Loucy (cell line): ENCODE measurements around the gene PABPN1L.

Source experiments
- H2AFZ ChIP-seq: fragments of 200-600 bp; sonication (generic); 2 replicates; pipeline ENCODE4 v1.6.0; 2016; ENCODE audit warnings: antibody characterized with exemption, mild to moderate bottlenecking, low read length, moderate library complexity
- H3F3A ChIP-seq: fragments of 200-600 bp; 2 replicates; pipeline ENCODE4 v1.6.0; 2016; ENCODE audit warnings: antibody characterized with exemption, low read depth, mild to moderate bottlenecking
- H3K27me3 ChIP-seq: fragments of 200-600 bp; sonication (generic); 2 replicates; pipeline ENCODE4 v1.6.1; 2014; ENCODE audit warnings: low read length, mild to moderate bottlenecking; ENCODE audit not compliant: insufficient read depth, poor library complexity, severe bottlenecking
- H3K36me3 ChIP-seq: fragments of 200-600 bp; sonication (generic); 2 replicates; pipeline ENCODE4 v1.6.1; 2016; ENCODE audit warnings: low read length; ENCODE audit not compliant: insufficient read depth
- H3K4me1 ChIP-seq: fragments of 200-600 bp; sonication (generic); 2 replicates; pipeline ENCODE4 v1.5.1; 2014; ENCODE audit warnings: low read length, mild to moderate bottlenecking; ENCODE audit not compliant: insufficient read depth, poor library complexity, severe bottlenecking
- H3K4me2 ChIP-seq: fragments of 200-600 bp; sonication (generic); 2 replicates; pipeline ENCODE4 v1.6.0; 2014; ENCODE audit warnings: antibody characterized with exemption, low read length, low read depth, mild to moderate bottlenecking; ENCODE audit not compliant: poor library complexity, severe bottlenecking
- H3K4me3 ChIP-seq: fragments of 200-600 bp; sonication (generic); 2 replicates; pipeline ENCODE4 v1.5.1; 2014; ENCODE audit warnings: low read length, mild to moderate bottlenecking, mixed read lengths; ENCODE audit not compliant: poor library complexity, severe bottlenecking
- H3K79me2 ChIP-seq: fragments of 200-600 bp; sonication (generic); 2 replicates; pipeline ENCODE4 v1.6.1; 2014; ENCODE audit warnings: low read length; ENCODE audit not compliant: insufficient read depth
- H3K9ac ChIP-seq: fragments of 200-600 bp; sonication (generic); 2 replicates; pipeline ENCODE4 v1.6.0; 2014; ENCODE audit warnings: mild to moderate bottlenecking, low read depth, low read length, moderate library complexity; ENCODE audit not compliant: poor library complexity, severe bottlenecking
- H3K9me2 ChIP-seq: fragments of 200-600 bp; sonication (generic); replicated peaks from 2 replicates; pipeline ENCODE4 v1.6.1; 2016; ENCODE audit warnings: low read depth, low read length, mixed read lengths
- H3K9me3 ChIP-seq: fragments of 200-600 bp; sonication (generic); 2 replicates; pipeline ENCODE4 v1.6.1; 2014; ENCODE audit warnings: mild to moderate bottlenecking, antibody characterized with exemption, low read length, low read depth; ENCODE audit not compliant: insufficient read depth
- H4K20me1 ChIP-seq: fragments of 200-600 bp; sonication (generic); 2 replicates; pipeline ENCODE4 v1.6.0; 2014; ENCODE audit warnings: antibody characterized with exemption, low read length, mild to moderate bottlenecking; ENCODE audit not compliant: insufficient read depth, poor library complexity, severe bottlenecking
- CTCF ChIP-seq: fragments of 200-600 bp; sonication (generic); conservative IDR thresholded peaks from 2 replicates; pipeline ENCODE4 v1.5.1; 2014; ENCODE audit warnings: mild to moderate bottlenecking, antibody characterized with exemption, low read length
- EZH2phosphoT487 ChIP-seq: fragments of 200-600 bp; IDR thresholded peaks from 2 replicates; pipeline ENCODE4 v1.6.1; 2018; ENCODE audit warnings: antibody characterized with exemption, mild to moderate bottlenecking, moderate library complexity, borderline replicate concordance

Gene PABPN1L

GRCh38 chr16:88881675-88882357, 15.4 kb upstream of the PABPN1L start:
- Histone ChIP-seq H3K36me3 (peaks cover 54% of the 10 kb centered on the region; the same call in 1 of the 2 replicates), H3K79me2 (no peaks in the 10 kb centered on the region), H3K9ac (no peak overlapping the region), H3K27me3 (no peaks in the 10 kb centered on the region), H3K4me2 (no peak overlapping the region), H2AFZ (no peak overlapping the region), H3K9me2 (no peaks in the 10 kb centered on the region), H3K4me1 (no peaks in the 10 kb centered on the region), H3F3A (no peaks in the 10 kb centered on the region), H4K20me1 (no peaks in the 10 kb centered on the region), H3K4me3 (no peak overlapping the region), H3K9me3 (no peaks in the 10 kb centered on the region)
- TF ChIP-seq EZH2phosphoT487 (no peak), CTCF (no peak)

GRCh38 chr16:88881007-88881615, 14.7 kb upstream of the PABPN1L start:
- Histone ChIP-seq H3K4me2 (no peak overlapping the region), H3K79me2 (no peaks in the 10 kb centered on the region), H3K27me3 (no peaks in the 10 kb centered on the region), H3K36me3 (peaks cover 55% of the 10 kb centered on the region; the same call in 1 of the 2 replicates), H3K4me3 (no peak overlapping the region), H3K9me2 (no peaks in the 10 kb centered on the region), H3K9me3 (no peaks in the 10 kb centered on the region), H3K9ac (no peak overlapping the region), H3F3A (no peaks in the 10 kb centered on the region), H4K20me1 (no peaks in the 10 kb centered on the region), H3K4me1 (no peaks in the 10 kb centered on the region), H2AFZ (no peak overlapping the region)
- TF ChIP-seq CTCF, result no peak
- no peak for TF ChIP-seq EZH2phosphoT487

GRCh38 chr16:88880226-88881006, 14.0 kb upstream of the PABPN1L start:
- H3K9me2 ChIP-seq, result no peaks in the 10 kb centered on the region
- peaks cover 56% of the 10 kb centered on the region; the same call in 1 of the 2 replicates for H3K36me3 ChIP-seq
- no peaks in the 10 kb centered on the region for H4K20me1 ChIP-seq
- H3K4me3 ChIP-seq, result no peak overlapping the region
- no peaks in the 10 kb centered on the region for H3K4me1 ChIP-seq
- H3F3A ChIP-seq, result no peaks in the 10 kb centered on the region
- no peaks in the 10 kb centered on the region for H3K79me2 ChIP-seq
- H3K27me3 ChIP-seq, result no peaks in the 10 kb centered on the region
- no peak overlapping the region for H3K9ac ChIP-seq
- TF ChIP-seq CTCF (no peak), EZH2phosphoT487 (no peak)
- no peak overlapping the region for H3K4me2 ChIP-seq
- no peaks in the 10 kb centered on the region for H3K9me3 ChIP-seq
- no peak overlapping the region for H2AFZ ChIP-seq
